ENCODE measurements around the gene CD52.
A peak's percentile ranks its signal among the peaks of the same experiment; 100 is the strongest.

The CD52 gene

GRCh38 chr1:26357121-26357602, 39.4 kb downstream of the CD52 start:
- no peak for DNase-seq

- peak; percentile 87 for DNase-seq
These were observed 40.9 kb downstream of the CD52 start for GRCh38 chr1:26358411-26359384.

- DNase-seq = no peak
These were observed 42.4 kb downstream of the CD52 start for GRCh38 chr1:26359981-26360806.

GRCh38 chr1:26360807-26361604, 43.2 kb downstream of the CD52 start:
- no peak for DNase-seq

- no peak for DNase-seq
These were observed 43.9 kb downstream of the CD52 start for GRCh38 chr1:26361605-26362122.

GRCh38 chr1:26362331-26362730, 44.6 kb downstream of the CD52 start:
- no peak for DNase-seq

GRCh38 chr1:26363549-26364448, 46.0 kb downstream of the CD52 start:
- peak; percentile 80 for DNase-seq

GRCh38 chr1:26364956-26365355, 47.2 kb downstream of the CD52 start:
- DNase-seq = no peak

GRCh38 chr1:26367441-26367840, 49.7 kb downstream of the CD52 start:
- no peak for DNase-seq

- DNase-seq = no peak
These were observed 50.2 kb downstream of the CD52 start for GRCh38 chr1:26368006-26368405.

GRCh38 chr1:26368486-26368885, 50.7 kb downstream of the CD52 start:
- DNase-seq = no peak

All from central memory CD4-positive, alpha-beta T cell (primary cell).